Neural progenitor cell (in vitro differentiated cells): ENCODE measurements around the gene PLCG2.

Experiments used
- EZH2 ChIP-seq: fragments of 200-600 bp; sonication (generic); IDR thresholded peaks from 2 replicates; pipeline ENCODE4 v1.6.1; 2017; ENCODE audit warnings: antibody characterized with exemption, mild to moderate bottlenecking, moderate library complexity
- TF ChIP-seq, protein P1 (sequence below): fragments of 200-600 bp; sonication (generic); IDR thresholded peaks from 2 replicates; pipeline ENCODE4 v1.5.1; 2017; ENCODE audit warnings: antibody characterized with exemption, mild to moderate bottlenecking

DNA sequence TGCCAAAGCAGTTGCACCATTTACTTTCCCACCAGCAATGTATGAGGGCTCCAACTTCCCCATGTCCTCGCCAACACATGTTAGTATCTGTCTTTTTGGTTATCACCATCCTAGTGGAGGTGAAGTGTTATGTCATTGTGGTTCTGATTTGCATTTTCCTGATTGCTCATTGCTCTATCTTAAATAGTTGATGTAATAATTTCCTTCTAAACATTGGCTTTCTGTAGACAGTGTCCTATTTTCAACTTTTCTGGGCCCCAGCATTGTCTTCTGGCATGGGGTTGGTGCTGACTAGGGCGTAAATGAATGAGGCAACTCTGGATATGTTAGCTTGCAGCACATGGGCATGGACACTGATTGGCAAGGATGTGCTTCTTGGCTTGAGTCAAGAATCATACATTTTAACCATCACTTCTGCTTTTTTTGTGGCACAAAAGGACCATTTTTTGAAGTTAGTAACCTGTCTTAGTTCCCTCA is 25.1 kb downstream of the PLCG2 start:
- TF ChIP-seq, protein P1, sequence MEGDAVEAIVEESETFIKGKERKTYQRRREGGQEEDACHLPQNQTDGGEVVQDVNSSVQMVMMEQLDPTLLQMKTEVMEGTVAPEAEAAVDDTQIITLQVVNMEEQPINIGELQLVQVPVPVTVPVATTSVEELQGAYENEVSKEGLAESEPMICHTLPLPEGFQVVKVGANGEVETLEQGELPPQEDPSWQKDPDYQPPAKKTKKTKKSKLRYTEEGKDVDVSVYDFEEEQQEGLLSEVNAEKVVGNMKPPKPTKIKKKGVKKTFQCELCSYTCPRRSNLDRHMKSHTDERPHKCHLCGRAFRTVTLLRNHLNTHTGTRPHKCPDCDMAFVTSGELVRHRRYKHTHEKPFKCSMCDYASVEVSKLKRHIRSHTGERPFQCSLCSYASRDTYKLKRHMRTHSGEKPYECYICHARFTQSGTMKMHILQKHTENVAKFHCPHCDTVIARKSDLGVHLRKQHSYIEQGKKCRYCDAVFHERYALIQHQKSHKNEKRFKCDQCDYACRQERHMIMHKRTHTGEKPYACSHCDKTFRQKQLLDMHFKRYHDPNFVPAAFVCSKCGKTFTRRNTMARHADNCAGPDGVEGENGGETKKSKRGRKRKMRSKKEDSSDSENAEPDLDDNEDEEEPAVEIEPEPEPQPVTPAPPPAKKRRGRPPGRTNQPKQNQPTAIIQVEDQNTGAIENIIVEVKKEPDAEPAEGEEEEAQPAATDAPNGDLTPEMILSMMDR, result no peak
- no peak for TF ChIP-seq EZH2
